HG02981 (cell line): ENCODE data around the gene CELF2.
"Not testable (repeated sequence)": the region's sequence is repeated elsewhere in the genome, so short reads cannot be mapped to it uniquely, and the experiment has no call there.

Experiments
- ATAC-seq: cut with Tn5 transposase; IDR thresholded peaks from one replicate; pipeline ENCODE4 v1.9.1; 2021; ENCODE audit warnings: mild to moderate bottlenecking, moderate library complexity; ENCODE audit not compliant: unreplicated experiment

Gene CELF2

DNA sequence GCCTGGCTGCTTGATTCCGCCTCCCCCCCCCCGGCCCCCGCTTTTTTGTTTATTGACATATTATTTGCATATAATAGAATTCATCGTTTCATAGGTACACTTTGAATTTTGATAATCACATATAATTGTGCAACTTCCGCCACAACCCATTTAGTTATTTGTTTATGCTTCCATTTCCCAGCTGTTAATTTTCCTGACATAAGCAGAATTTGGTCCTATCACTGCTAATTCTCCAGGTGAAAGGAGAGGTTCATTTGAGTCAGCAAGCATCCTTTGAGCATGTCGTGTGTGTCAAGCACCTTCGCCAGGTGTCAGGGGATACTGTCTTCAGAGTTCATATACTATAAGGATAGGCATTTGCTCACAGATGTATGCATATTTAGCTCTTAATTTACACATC lies 102.2 kb downstream of the CELF2 start:
- ATAC-seq: no peak

DNA sequence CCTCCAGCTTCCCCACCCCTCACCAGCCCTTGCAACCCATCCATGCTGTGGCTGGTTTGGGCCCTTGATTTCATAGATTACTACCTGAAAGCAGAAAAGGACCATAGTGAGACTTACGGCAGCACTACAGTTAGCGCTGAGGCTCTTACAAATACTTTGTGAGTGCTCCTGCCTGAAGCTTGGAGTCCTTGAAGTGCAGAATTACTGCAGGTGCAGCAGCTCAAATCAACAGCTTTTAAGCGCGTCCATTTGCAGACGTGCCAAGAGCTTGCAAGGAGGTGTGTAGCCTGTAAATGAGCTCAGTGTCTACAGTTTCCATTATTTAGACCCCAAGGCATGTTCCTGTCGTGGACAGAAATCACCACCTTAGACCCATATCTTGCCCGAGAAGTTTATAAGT lies 103.0 kb downstream of the CELF2 start:
- no peak for ATAC-seq

DNA sequence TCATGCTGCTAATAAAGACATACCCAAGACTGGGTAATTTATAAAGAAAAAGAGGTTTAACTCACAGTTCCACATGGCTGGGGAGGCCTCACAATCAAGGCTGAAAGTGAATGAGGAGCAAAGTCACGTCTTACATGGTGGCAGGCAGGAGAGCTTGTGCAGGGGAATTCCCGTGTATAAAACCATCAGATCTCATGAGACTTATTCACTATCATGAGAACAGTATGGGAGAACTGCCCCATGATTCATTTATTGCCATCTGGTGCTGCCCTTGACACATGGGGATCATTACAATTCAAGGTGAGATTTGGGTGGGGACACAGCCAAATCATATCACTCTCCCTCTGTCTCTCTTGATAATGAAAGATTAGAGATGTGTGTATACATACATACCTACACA lies 106.2 kb downstream of the CELF2 start:
- ATAC-seq: not testable (repeated sequence)

DNA sequence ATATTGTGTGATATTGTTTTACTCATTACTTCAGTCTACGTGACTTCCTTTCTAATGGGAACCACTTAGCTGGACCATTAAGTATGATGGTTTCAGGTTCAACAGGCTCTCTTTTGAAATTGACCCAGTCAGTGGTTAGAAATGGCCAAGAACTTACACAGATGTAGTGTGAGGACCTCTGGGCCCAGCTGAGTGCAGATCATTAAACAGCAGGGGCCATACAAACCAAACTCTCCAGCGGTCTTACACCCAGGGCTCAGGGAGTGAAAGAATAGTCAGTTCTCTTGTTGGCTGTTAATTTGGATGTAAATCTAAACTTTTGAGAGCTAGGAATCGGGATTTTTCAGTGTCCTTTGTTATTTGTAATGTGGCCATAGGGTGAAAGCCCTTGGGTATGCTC lies 107.3 kb downstream of the CELF2 start:
- no peak for ATAC-seq

DNA sequence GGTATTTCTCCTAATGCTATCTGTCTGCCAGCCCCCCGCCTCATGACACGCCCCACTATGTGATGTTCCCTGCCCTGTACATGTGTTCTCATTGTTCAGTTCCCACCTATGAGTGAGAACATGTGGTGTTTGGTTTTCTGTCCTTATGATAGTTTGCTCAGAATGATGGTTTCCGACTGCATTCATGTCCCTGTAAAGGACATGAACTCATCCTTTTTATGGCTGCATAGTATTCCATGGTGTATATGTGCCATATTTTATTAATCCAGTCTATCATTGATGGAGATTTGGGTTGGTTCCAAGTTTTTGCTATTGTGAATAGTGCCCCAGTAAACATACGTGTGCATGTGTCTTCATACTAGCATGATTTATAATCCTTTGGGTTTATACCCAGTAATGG lies 109.3 kb downstream of the CELF2 start:
- not testable (repeated sequence) for ATAC-seq

DNA sequence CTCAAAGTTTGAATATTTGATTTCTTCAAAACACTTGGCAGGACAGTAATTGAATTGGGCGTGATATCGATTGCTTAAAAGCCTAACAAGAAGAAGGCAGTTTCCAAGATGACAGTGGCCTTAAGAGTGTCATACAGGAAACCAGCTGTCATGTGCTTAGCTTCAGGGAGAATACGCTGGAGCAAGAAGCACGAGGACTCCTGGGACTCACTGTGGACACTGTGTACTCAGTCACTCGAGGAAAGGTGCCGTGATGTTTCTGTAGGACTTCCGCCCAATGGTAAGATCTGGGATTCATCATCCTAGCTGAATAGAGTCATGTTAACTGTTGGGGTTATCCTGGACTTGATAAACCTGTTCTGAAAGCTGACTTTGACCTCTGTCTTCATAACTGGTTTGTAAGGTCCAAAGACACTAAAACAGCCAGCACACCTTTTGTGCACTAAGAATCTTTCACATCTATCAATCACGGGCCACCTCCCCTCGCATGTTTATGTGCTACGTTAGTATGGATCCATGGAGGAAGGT lies 113.5 kb downstream of the CELF2 start:
- ATAC-seq: no peak

DNA sequence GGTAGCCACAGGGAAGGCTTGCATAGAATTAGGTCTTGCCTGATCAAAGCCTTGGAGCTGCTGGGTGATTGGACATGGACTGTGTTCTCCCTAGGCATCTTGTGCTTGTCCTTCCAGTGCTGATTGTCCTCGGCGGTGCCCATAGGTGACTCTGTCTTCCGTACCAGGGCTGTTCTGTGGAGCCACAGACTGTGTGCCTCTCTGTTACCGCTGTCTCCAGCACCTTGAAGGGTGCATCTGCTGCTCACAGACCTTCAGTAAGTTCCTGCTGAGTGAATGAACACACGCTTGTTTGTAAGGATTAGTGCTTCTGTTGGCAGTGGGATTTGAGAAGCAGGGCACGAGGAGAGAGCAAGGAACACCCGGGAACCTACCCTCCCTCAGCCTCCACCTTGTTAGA lies 116.7 kb downstream of the CELF2 start:
- no peak for ATAC-seq

DNA sequence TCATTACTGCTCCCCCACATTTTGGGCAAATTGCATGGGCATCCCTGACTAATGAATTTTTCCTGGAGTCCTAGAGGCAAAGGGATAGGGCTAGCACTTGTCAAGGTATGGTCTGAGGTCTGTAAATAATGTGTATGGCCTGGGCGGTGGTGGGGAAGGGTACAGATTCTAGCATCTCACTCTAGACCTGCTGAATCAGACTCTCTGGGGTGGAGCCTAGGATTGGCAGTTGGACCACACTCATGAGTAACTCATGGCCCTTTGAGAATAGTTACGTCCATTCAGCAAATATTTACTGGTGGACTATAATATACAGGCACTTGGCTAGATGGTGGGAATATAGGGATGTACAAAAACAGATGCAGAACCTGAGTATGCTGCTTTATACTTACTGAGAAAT lies 118.0 kb downstream of the CELF2 start:
- no peak for ATAC-seq

DNA sequence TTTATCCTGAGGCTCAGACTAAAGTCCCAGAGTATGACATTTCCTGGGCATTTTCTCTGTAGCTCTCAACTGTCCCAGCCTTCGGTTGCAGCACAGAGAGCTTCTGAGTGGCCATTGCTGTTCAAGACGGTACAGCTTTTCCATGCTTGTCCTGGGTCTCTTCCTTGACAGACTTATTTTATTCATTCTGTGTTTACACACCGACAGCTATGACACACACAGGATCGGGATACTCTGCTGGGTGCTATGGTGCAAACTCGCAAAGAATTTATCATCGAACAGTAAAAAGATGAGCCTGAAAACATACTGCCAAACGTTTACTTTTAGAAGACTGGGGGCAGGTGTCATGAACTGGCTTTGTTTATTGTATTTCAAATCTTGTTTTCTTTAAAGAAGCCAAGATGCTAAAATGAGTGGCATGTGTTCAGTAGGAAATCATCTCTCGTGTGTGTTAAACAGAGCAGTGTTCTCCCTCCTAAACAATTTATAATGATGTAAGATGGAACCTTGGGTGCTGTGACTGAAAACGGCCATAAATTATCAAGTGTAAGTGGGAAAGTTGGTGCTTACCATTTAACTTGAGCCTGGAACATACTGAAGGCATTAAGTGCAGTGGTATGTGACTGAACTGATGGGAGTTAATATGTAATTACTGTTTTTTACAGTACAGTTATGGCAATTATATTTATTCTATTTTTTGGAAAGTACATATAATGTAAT lies 120.8 kb downstream of the CELF2 start:
- ATAC-seq: no peak

DNA sequence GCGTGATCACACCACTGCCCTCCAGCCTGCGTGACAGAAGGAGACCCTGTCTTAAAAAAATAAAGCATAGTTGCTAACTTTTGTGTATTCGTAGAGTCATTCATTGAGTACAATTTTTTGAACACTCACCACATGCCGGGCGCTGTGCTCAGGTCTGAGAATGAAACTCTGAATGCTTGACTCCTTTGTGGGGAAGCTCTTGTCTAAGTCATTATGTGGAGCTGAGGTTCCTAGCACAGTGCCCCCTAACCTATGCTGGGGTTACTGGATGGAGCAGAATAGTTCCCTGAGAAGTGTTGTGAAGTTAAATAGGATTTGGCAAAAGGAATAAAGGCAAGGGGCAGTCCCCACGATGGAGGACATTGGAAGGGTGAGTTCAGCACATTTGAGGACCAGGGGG lies 123.3 kb downstream of the CELF2 start:
- no peak for ATAC-seq

DNA sequence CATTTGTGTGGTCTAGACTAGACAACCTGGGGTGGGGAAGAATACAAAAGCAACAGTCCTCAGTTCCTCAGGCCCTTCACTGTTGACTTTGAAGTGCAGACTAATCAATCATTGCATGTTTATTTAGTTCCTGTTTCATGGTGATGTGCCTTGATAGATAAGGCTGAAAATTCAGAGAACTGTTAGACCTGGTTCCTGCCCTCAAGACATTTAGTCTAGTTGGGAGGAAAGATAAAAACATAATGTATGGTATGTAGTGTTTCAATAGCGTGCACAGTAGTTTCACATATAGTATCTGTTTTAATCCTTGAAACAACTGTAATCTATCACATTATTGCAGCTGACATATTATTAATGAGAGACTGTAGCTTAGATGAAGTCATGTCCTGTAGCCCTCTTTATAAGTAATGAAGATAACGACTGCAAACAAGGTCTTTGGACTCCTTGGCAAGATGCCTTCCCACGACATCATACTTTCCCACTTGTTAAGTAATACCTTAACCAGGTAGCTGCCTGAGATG lies 124.0 kb downstream of the CELF2 start:
- ATAC-seq: no peak

DNA sequence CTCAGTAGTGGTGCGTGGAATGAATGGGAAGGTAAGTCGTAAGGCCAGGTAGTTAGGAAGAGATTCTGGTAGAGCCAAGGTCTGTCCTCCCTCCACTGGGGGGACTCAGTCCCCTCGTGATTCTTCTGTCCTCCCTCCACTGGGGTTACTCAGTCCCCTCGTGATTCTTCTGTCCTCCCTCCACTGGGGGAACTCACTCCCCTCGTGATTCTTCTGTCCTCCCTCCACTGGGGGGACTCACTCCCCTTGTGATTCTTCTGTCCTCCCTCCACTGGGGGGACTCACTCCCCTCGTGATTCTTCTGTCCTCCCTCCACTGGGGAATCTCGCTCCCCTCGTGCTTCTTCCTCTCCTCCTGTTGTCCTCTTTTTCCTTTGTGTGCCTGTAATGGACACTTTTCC lies 125.1 kb downstream of the CELF2 start:
- no peak for ATAC-seq

DNA sequence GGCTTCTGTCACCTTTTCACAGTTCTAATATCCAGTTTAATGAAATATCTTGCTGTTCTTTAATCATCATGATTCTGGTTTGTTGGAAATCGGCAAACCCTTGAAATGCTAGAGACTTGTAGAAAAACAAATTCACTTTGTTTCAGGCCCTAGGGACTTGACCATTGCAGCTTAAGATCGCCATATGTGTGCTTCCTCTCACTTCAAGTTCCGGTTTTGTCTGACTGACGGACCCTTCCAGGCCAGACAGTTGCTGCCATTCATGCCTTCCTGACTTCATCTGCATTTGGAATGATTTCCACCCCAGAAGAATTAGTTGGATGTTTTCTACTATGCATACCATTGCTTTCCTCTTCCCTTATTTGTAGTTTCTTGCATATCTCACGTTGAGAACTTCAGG lies 125.6 kb downstream of the CELF2 start:
- ATAC-seq: no peak

DNA sequence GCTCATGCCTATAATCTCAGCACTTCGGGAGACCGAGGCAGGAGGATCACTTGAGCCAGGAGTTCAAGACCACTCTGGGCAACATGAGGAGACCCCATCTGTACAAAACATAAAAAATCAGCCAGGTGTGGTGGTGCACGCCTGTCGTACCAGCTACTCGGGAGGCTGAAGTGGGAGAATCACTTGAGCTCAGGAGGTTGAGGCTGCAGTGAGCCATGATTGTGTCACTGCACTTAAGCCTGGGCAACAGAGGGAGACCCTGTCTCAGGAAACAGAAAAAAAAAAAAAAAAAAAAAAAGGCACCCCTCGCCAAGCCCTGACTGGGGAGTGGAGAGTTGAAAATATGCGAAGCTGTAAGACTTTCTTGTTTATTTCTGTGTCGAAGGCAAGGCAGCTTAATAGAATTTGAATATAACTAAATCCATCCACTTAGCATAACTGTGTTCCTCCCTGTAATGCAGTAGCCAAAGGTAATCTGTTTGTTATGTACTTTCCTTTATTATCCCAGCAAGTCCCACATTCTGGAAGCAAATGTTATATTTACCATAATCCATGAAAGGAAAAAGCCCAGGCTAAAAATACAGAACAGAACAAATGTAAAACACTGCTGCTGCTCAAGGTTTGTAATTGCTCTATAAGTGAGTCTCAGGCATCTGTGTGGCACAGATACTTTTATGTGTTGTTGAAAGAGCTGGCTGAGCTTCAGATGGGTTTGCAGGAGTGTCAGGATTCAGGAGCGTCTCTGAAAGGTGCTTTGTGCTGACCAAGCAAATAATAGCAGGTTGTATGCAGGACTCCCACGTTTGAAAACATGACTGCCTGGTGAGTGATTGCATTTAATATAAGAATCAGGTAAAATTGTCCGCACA lies 127.2 kb downstream of the CELF2 start:
- ATAC-seq: peak; percentile 4

DNA sequence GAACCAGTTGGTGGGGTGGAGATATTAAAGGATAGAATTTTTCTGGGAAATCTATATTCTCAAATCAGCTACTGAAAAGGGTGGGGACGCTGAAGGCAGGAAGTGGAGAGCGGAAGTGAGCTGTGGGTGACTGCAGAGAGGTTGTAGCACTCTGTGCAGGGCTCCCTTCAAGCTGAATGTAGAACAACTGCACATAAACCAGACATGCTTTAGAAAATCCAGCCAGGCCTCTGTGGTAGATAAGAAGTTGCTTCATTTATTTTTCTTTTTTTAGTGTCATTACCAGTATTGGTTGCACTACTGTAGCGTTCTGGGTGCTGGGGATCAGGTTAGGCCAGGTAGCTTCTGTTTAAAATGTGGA lies 127.8 kb downstream of the CELF2 start:
- peak; percentile 55 for ATAC-seq

DNA sequence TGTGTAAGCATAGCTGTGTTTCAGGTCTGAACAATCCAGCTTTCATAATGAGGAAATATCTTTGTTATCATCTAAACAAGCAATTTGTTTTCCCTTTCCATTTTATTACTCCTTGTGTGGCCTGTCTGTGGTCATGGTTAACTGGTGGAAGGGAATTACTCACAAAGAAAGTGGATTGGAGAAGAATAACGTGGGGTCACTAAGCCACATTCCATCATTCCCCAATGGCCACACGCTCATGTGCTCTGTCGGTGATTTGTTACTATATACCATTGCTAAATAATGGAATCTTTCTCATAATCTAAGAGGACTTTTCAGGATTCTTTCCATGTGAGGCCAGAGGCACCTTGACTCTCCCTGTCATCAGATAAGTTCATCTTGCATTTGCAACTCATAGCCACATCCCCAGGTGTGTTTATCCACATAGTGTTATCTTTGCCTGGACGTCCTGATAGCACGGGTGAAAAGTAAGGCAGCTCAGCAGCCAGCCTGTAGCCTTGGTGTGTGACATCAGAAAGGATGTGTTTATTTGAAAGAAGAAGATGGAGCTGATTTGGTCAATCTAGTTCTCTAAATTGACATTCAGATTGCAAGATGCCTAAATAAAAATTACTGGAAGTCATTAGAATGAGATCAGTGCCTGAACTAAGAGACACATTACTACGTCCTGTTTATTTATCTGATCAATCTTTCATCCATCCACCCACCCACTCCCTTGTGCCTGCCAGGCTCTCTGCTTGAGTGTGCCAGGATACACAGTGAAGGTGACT lies 128.9 kb downstream of the CELF2 start:
- no peak for ATAC-seq

DNA sequence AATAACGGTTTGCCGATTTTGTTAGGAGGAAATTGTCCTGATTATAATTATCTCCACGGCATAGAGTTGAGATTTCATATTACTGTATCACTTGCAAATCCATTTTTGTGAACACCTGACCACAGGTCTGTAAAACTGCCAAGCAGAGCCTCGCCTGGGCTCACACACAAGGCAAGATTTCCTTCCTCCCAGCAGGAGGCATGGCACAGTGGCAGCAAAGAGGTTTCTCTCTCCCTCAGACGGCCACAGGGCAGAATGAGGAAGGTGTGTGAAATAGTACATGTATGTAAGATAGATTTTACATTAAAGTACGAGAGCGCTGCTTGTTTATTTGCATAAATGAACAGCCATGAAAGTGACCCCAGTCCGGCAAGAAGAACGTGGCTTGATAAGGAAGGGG lies 130.1 kb downstream of the CELF2 start:
- ATAC-seq: no peak

DNA sequence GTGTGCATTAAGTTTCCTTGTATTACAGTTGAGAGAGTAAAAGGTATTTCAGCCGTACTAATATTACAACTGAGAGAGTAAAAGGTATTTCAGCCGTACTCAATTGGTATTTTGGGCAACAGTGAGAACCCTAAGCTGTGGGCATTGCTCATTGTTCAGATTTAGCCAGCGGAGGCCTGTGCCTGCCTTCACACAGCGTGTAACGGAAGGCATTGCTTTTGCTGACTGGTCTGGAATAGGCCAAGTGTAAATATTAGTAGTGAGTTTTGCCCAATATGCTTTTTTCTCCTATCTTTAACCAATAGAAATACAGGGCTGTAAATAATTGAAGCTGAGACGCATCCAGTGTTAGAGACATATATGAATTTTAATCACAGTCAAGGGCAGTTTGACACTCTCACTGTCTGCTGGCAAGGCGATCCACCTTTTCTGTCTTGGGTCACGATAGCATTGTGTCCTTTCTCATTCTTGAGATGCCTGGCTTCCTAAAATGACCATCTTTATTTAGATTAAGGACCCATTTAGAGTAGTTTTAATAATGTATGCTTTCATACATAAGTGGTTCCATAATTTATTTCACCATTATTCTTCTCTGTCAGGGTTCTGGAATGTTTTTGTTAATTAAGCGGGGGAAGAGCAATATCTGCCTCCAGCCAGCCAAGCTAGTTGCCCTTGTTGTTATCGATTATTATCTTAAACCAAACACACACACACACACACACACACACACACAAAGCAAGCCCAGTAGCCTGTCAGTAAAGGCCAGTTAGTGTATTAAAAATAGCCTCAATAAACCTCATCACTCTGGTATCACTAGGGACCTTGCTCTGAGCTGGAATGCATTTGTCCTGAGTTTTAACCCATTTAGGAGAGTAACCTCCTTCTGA lies 130.7 kb downstream of the CELF2 start:
- no peak for ATAC-seq

DNA sequence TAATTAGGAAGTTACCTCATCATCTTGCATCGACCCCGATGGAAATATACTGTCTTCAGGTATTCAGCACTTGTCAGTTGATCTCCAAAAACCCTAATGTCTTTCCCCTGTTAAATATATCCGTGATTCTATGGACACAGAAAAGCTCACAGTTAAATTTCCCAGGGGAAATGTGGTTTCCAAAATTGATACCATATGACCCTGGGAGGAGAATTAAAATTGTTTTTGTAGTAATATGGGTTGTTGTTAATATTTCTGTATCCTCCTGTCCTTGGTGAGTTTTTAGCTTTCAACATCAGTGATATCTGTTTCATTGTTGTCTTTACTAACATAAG lies 132.1 kb downstream of the CELF2 start:
- ATAC-seq: no peak

DNA sequence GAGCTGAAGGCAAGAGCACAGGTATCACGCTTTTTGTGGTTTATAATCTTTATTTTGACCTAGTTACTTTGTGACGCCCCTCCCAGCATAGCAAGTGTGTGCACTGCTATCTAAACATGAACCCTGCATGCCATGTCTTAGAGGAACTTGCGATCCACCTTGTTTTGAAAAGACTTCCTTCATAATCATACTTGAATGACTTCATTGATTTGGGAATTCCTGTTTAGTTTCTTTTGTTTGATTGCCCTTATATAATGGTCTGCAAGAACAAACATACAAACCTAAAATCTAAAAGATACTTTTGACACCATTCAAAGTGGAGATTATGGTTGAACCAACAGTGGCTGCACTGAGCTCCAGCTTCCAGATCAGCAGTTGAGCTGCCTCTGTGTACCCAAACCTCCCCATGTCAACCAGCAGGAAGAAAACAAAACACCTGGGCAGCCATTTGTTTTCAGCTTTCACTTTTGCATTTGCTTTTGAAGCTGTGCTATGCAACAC lies 132.6 kb downstream of the CELF2 start:
- ATAC-seq: peak; percentile 42
